DMS153 treated with DMSO at 0.1 percent for 48 hours (cell line): ENCODE results near the gene PGAP2.
"Not testable (repeated sequence)": the region's sequence is repeated elsewhere in the genome, so short reads cannot be mapped to it uniquely, and the experiment has no call there.

ENCODE experiments used
- DNase-seq: peaks from one replicate; lab custom pipeline; 2025; ENCODE audit not compliant: unreplicated experiment; lab: John Stamatoyannopoulos, UW

The PGAP2 gene

GRCh38 chr11:3854977-3855807, 46.8 kb downstream of the PGAP2 start, which contains the start of gene STIM1:
STIM1 (plus strand) TSS chr11:3855664; CDS start chr11:3856271, 607 bp downstream.
- peak; percentile 83 for DNase-seq

- no peak for DNase-seq
These were observed 47.6 kb downstream of the PGAP2 start for GRCh38 chr11:3855808-3856491.

- DNase-seq = no peak
These were observed 48.6 kb downstream of the PGAP2 start for GRCh38 chr11:3856856-3857553.

GRCh38 chr11:3857628-3858027, 49.3 kb downstream of the PGAP2 start:
- DNase-seq = no peak

GRCh38 chr11:3859373-3859881, 51.1 kb downstream of the PGAP2 start:
- DNase-seq = no peak

GRCh38 chr11:3860375-3860774, 52.0 kb downstream of the PGAP2 start:
- DNase-seq = no peak

GRCh38 chr11:3860898-3861393, 52.6 kb downstream of the PGAP2 start:
- DNase-seq = not testable (repeated sequence)

- DNase-seq = no peak
These were observed 53.3 kb downstream of the PGAP2 start for GRCh38 chr11:3861683-3862082.

GRCh38 chr11:3865388-3866193, 57.2 kb downstream of the PGAP2 start:
- DNase-seq = no peak

- DNase-seq = no peak
These were observed 57.8 kb downstream of the PGAP2 start for GRCh38 chr11:3866206-3866605.

GRCh38 chr11:3866836-3867208, 58.5 kb downstream of the PGAP2 start:
- no peak for DNase-seq

GRCh38 chr11:3867209-3868091, 59.1 kb downstream of the PGAP2 start:
- DNase-seq = no peak

- no peak for DNase-seq
These were observed 65.5 kb downstream of the PGAP2 start for GRCh38 chr11:3873712-3874349.
